SKM-1 treated with dmso at 0.1 percent for 144 hours (cell line): Measurements from ENCODE around the gene FMN1.
A peak's percentile ranks its signal among the peaks of the same experiment; 100 is the strongest.

ENCODE experiments used
- DNase-seq: peaks from one replicate; lab custom pipeline; 2025; ENCODE audit not compliant: unreplicated experiment; lab: John Stamatoyannopoulos, UW

Gene FMN1

DNA sequence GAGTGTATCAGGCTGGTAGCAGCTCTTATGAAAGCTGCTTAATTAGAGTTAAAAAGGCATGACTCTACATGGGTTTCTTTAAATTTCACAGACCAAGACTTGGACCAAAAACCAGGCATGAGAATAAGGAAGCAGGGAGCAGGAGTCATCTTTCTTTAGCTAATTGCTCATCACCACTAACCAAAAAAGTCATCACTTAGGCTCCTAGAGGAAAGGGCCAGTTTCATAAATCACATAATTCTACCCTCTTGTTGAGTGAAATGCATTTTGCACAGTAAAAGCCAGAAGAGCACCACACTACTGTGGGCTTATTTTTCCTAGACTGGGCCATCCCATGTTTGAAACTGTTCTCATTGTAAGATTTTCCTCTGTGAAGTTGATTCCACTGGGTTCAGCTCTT is 301.1 kb downstream of the FMN1 start:
- DNase-seq: no peak

GRCh38 chr15:32889214-32889613 is 305.3 kb downstream of the FMN1 start:
- no peak for DNase-seq

DNA sequence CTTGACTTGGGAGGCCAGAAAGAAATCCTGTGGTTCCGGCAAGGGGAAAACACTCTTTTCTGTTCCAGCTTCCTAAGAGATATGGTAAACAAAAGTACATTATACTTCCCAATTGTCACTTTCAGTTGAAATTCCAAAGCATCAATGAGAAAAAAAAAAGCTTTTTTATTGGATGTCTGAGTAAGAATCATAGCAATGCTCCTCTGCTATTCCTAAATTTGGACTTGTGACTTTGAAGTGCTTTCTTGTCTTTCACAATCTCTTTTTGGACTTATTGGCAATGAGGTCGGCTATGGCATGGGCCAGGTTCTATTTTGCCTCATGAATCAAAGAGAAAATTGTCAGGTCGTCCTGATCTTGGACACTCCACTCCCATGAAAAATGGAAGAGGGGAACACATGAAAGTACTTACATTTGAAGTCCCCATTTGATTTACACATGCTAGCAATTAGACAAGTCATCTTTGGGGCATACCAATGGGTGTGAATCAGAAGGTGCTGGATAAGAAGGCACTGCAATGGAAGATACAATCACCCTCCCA is 306.2 kb downstream of the FMN1 start:
- no peak for DNase-seq

DNA sequence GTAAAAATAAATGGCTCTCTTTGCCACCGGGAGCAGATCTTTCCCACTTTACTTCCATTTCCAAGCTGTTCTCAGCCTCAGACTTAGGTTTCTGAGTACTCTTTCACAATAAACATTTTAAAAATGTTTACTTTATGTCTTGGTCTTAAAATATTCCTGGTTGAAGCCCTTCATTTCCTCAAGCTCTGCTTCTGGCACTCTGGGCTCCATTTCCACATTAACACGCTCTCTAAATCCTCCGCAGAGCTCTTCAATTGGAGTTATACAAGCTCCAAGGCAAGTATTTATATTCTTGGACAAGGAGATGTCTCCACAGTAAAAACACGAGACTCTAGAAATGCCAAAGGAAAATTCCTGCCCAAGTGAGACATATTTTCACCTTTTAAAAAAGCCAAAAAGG is 307.4 kb downstream of the FMN1 start:
- DNase-seq: no peak

DNA sequence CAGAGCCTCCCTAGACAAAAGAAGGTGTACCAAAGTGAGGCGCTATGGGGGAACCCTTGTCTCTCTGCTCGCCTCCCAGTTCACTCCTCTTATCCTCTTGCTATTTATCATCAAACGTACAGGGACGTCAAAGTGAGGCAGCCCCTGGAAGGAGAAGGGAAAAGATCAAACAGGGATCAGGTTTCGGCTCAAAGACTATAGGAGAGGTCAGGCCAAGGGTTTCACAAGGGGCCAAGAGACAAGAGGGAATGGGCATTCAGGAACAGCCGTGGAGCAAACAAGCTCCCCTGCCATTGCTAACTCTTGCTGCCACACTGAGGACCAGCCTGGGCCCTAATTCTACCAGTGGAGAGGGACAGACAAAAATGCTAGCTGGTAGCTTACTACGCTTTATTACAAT is 308.1 kb downstream of the FMN1 start:
- no peak for DNase-seq

DNA sequence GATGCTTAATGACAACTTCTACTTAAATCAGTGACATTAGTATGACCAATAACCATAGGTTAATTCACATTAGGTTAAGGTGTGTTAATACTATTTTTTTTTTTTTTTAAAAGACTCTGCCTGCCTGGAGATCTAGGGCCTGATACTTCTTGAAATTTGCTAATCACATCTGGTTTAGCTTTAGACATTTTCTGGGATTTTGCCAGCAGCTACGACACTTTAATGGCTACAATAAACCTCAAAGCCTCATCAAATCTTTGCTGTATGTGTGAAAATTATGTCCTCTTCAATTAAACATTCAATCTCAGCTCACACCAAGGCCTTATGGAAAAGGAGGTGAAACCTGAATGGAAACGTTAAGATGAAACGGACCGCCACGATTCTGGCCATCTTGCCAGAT is 308.8 kb downstream of the FMN1 start:
- DNase-seq: no peak

DNA sequence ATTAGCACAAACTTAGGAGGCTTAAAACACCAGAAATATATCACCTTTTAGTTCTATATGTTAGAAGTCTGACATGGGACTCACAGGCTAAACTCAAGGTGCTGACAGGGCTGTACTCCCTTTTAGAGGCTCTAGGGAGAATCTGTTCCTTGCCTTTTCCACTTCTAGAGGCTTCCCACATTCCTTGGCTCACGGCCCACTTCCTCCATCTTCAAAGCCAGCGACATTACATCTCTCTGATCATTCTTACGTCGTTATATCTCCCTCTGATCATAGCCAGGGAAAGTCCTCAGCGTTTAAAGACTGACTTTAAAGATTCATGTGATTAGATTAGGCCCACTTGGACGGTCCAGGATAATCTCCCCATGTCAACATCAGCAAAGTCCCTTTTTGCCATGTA is 310.4 kb downstream of the FMN1 start:
- no peak for DNase-seq

DNA sequence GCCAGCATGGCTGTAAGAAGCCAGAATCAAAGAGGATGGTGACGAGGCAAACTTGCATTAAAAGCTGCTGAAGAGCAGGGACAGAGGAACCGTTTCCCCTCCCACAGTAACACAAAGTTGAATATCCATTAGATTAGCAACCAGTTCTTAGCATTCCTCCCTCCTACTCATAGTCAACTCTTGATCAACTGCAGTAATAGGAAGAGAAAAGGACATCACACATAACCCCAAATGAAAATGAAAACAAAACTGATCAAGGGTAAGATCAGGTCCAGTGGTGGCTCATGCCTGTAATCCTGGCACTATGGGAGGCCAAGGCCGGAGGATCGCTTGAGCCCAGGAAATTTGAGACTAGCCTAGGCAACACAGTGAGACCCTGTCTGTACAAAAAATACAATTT is 311.6 kb downstream of the FMN1 start:
- no peak for DNase-seq

- DNase-seq: no peak
These were observed 313.0 kb downstream of the FMN1 start for GRCh38 chr15:32881528-32881927.

- no peak for DNase-seq
These were observed 313.9 kb downstream of the FMN1 start for GRCh38 chr15:32880642-32881041.

DNA sequence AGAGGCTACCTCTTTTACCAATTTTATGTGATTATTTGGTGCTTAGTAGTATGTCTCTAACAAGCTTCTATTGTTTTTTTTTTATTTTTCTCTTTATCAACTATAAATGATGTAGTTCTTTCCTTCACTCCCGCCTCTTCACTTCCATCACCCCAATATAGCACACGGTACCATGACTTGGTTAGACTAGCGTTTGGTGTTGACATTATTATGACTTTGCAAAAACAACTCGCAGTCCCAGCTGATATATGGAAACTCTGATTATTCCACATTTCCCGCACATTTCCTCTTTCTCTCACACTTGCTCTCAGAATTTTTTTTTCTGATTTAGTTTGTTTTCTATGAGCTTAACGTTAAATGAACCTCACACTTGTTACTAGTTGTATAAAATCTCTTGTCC is 314.5 kb downstream of the FMN1 start:
- DNase-seq: no peak

DNA sequence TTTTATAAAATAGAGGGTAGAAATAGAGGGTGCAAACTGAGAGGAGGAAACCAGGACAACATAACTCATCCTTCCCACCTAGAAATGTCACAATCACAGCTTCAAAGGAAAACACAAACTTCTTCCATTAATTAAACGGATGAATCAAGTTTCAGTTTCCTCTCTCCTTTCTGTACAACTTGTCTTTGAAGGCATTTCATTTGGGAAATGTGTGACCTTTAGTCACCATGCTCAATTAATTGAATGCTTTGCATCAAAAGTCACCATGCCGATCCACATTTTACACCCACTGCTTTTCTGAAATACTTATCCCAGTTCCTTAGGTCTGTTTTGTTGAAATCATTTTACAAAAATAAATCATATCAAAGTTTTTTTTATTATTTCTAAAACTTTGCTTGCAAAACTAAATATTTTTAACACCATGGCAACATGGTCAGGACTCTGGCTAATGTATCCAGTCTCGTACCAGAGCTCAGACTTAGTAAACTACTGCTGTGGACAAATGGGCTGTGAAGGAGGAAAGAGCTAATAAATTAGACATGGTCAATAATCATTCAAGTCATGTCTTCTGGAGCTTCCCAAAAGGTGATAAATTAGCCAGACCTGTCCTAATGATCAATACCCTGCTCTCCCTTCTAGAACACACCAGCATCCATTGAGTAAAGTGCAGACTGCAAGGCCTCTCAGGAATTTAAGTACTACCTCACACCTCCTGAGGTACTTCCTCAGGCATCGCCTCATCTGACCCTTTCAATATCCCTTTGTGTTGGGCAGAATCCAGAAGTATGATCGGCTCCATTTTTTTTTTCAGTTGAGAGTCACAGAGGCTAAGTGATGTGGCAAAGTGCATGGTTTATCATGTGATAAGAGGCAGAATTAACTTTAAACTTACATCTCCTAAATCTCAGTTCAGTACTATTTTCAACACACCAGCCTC is 315.4 kb downstream of the FMN1 start:
- DNase-seq: no peak

GRCh38 chr15:32878342-32878741 is 316.2 kb downstream of the FMN1 start:
- DNase-seq: no peak

DNA sequence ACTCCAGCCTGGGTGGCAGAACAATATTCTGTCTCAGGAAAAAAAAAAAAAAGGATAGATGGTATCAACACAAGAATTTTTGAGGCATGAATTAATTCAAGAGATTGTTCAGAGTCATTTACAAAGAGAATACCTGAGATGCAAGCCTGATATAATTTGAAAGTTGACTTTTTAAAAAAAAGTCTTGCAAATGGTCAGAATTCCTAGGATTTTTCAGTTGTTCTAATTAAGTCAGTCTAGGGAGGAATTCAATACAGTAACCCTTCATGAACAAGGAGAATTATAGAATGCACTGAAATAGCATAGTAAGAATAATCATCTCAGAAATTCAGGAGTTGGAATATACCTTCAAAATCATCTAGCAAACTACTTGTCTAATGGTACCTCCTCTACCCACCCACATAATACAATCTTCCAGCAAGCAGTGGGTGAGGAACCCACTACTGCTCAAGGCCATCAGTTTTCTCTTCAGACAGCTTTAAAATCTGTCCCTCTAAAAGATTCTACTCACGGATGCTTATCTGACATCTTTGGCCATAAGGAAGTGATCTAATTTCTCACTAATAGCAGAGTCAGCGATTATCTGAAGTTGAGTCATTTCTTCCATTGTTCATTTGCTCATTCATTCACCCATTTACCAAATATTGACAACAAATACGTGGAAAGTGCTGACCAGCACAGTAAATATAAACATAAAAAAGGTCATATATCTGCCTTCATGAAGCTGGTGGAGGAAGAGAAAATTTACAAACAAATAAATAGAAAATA is 317.1 kb downstream of the FMN1 start:
- no peak for DNase-seq

DNA sequence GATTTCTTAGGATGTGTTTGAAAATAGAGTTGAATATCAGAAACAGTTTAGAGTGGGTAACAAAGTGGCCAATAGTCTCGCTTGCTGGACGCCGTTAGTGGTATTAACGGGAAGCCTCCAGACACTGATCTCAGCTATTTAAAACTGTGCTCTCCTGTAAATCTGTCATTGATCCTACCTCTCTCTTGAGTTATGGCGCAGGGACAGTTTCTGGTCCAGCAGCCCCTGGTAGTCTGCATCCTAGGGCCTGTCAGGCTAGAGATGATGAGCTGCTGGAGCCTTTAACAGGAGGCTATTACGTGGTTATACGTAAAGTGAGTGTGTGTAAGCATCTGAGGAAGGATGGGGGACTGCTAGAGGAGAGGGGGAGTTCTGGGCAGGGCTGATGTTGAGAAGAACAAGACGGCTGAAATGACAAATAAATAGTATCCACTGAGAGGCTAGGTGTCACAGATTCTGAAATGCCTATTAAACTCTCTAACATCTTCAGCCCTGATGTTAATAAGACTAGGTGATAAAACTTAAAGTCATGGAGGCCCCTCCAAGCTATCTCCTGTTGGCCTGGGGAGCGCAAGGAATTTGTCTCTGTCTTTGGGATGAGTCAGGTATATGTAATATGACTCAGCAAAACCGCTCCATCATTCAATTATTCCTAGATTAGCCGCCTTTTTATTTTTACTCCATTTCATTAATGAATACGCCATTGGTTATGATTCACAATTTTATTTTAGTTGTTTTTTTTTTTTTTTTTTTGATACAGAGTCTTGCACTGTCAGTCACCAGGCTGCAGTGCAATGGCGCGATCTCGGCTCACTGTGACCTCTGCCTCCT is 321.0 kb downstream of the FMN1 start:
- DNase-seq: no peak

DNA sequence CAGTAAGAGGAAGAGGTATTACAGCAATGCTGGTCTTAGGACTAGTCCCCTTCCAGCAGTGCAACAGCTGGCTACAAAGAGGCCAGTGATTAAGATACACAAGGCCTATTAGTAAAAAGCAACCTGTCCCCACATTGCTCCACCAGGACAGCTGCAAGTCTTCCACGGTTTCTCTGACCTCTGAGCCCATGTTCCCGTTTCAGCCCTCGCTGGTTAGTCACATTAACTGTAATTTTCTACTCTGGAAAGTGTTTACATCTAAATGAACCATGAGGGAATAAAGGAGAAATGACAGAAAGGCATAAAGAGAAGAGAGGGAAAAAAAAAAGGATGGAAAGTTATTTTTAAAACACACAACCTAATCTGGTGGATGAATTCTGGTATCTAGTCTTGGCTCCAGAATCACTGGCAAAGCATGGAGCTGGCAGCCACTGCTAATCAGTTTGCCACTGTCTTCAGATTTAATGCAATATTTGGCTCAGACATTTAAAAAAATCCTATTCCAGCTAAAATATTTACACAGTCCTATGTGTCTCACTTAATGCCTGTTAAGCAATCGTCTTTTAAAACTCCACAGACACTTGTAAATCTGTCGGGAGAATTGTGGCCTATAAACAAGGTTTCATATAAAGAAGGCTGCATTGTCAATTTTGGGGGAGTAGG is 321.8 kb downstream of the FMN1 start:
- no peak for DNase-seq

DNA sequence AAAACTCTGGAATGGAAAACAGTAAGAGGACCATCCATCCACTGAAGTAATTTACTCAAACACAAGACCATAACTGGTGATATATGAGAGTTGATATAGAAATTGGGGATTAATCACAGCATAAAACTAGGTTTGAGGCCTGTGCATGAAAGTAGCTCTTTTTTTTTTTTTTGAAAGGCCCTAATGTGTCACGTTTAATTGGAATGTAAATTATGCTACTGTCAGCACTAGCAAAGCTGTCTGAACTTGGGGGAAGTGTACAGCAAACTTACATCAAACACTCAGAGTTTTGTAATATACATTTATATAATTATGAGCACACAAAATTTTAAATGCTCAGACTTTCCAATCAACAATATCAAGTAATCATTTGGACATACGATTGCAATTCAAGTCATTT is 322.6 kb downstream of the FMN1 start:
- no peak for DNase-seq

GRCh38 chr15:32870240-32871033 is 324.1 kb downstream of the FMN1 start:
- no peak for DNase-seq

DNA sequence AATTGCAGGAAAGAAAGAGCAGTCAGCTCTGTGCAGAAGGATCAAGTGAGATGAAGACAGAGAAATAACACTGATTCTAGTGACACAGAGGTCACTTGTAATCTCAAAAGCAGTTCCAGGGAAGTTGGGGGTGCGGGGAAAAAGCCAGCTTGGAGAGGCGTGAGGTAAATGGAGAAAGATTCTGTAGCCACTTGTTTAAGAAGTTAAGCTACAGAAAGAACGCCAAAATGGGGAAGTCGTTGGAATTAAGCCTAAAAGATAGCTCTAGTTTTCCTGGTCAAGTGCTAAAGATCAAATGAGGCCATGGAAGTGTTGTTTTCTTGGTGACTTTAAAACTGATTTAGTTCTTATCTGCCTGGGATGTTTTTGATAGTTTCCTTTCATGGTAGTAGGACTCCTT is 324.7 kb downstream of the FMN1 start:
- DNase-seq: peak; percentile 29

DNA sequence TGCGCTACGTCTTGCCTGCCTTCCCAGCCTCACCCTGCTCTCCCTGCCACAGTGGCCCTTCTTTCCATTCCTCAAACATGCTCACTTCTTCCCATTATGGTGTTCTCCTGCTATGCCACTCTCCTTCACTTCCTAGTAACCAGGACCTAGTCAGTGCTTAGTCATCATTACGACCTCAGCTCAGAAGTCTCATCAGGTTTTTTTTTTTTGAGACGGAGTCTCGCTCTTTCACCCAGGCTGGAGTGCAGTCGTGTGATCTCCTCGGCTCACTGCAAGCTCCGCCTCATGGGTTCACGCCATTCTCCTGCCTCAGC is 327.2 kb downstream of the FMN1 start:
- DNase-seq: no peak
